SK-N-SH (cell line): ENCODE results near the gene IPPK. TPM values are rescaled to one million over a fixed set of nuclear protein-coding genes. Genes with fewer than 3 reads are reported as not detected.

Source experiments
- CTCF ChIA-PET: fragments of 300-600, 350-600 bp; formaldehyde crosslinking; extraction: SDS; loops from one replicate; lab custom pipeline; 2021; lab: Yijun Ruan, JAX
- POLR2A ChIA-PET: fragments of 350-600 bp; sonication (Branson Sonifier 250); formaldehyde crosslinking; extraction: SDS; loops from one replicate; lab custom pipeline; 2020; ENCODE audit warnings: antibody characterized with exemption, inconsistent platforms; lab: Yijun Ruan, JAX
- DNase-seq: peaks from one replicate; pipeline ENCODE4 v3.0.0; 2012
- H2AFZ ChIP-seq: fragments of 200-600 bp; sonication (generic); 2 replicates; pipeline ENCODE4 v1.8.1; 2016; ENCODE audit warnings: antibody characterized with exemption, mild to moderate bottlenecking, low read depth
- H3F3A ChIP-seq: fragments of 200-600 bp; sonication (generic); replicated peaks from 2 replicates; pipeline ENCODE3; 2016; ENCODE audit warnings: antibody characterized with exemption, mild to moderate bottlenecking; ENCODE audit not compliant: insufficient read depth
- H3K27ac ChIP-seq, 2 experiments: fragments of 200-500 bp in 1 of 2; fragments of 200-600 bp in 1 of 2; sonication (Bioruptor generic) in 1 of 2; sonication (generic), shearing (Covaris generic) in 1 of 2; 2 replicates each; pipeline versions ENCODE4 v1.5.1 to v1.6.1; 2014 to 2016; ENCODE audit warnings: low read depth in 2 of 2, inconsistent platforms in 1 of 2, low read length in 1 of 2, mild to moderate bottlenecking in 1 of 2, mixed read lengths in 1 of 2
- H3K27me3 ChIP-seq: fragments of 200-600 bp; sonication (generic), shearing (Covaris generic); 2 replicates; pipeline ENCODE4 v1.6.1; 2016; ENCODE audit warnings: mixed run types; ENCODE audit not compliant: insufficient read depth
- H3K36me3 ChIP-seq, 2 experiments: fragments of 200-500 bp in 1 of 2; fragments of 200-600 bp in 1 of 2; sonication (Bioruptor generic) in 1 of 2; sonication (generic) in 1 of 2; replicated peaks in 1 of 2; 2 replicates each; pipeline versions ENCODE3 to v1.5.1; 2014 to 2016; ENCODE audit warnings: low read length in 1 of 2, mild to moderate bottlenecking in 1 of 2; ENCODE audit not compliant: insufficient read depth in 2 of 2, control insufficient read depth in 1 of 2
- H3K4me1 ChIP-seq, 2 experiments: fragments of 200-500 bp in 1 of 2; fragments of 200-600 bp in 1 of 2; sonication (Bioruptor generic) in 1 of 2; sonication (generic), shearing (Covaris generic) in 1 of 2; 2 replicates each; pipeline versions ENCODE4 v1.5.1 to v1.6.1; 2014 to 2016; ENCODE audit warnings: low read depth in 1 of 2, low read length in 1 of 2, mixed run types in 1 of 2; ENCODE audit not compliant: insufficient read depth in 2 of 2, control insufficient read depth in 1 of 2
- H3K4me2 ChIP-seq: fragments of 200-600 bp; sonication (generic), shearing (Covaris generic); 2 replicates; pipeline ENCODE4 v1.6.1; 2017; ENCODE audit warnings: mixed run types
- H3K4me3 ChIP-seq, 2 experiments: fragments of 200-500 bp in 1 of 2; fragments of 200-600 bp in 1 of 2; sonication (Bioruptor generic) in 1 of 2; sonication (generic), shearing (Covaris generic) in 1 of 2; 2 replicates each; pipeline versions ENCODE4 v1.5.1 to v1.8.1; 2014 to 2016; ENCODE audit warnings: low read depth in 2 of 2, inconsistent platforms in 1 of 2, low read length in 1 of 2, mild to moderate bottlenecking in 1 of 2, mixed read lengths in 1 of 2, moderate library complexity in 1 of 2
- H3K79me2 ChIP-seq: fragments of 200-600 bp; sonication (generic); 2 replicates; pipeline ENCODE4 v1.8.1; 2017; ENCODE audit warnings: mild to moderate bottlenecking; ENCODE audit not compliant: insufficient read depth
- H3K9ac ChIP-seq: fragments of 200-600 bp; sonication (generic); 2 replicates; pipeline ENCODE4 v1.6.1; 2017; ENCODE audit warnings: mixed run types
- H3K9me2 ChIP-seq: fragments of 200-600 bp; sonication (generic); 2 replicates; pipeline ENCODE4 v1.6.1; 2017; ENCODE audit warnings: mixed run types
- H3K9me3 ChIP-seq: fragments of 200-600 bp; sonication (generic); 2 replicates; pipeline ENCODE4 v1.6.1; 2017; ENCODE audit warnings: mixed run types, mild to moderate bottlenecking, moderate library complexity
- H4K20me1 ChIP-seq: fragments of 200-600 bp; sonication (generic); 2 replicates; pipeline ENCODE4 v1.6.1; 2017; ENCODE audit warnings: mild to moderate bottlenecking, mixed run types; ENCODE audit not compliant: insufficient read depth
- CHD2 ChIP-seq: fragments of 150-350 bp; IDR thresholded peaks from 2 replicates; pipeline ENCODE4 v1.6.1; 2018; ENCODE audit warnings: low read length; ENCODE audit not compliant: partially characterized antibody
- ELF1 ChIP-seq: IDR thresholded peaks from 2 replicates; pipeline ENCODE4 v1.4.0; 2012
- EP300 ChIP-seq, 2 experiments: IDR thresholded peaks; 2 replicates each; pipeline versions ENCODE4 v1.4.0 to v1.6.1; 2012; ENCODE audit warnings: borderline replicate concordance in 1 of 2, low read depth in 1 of 2, low read length in 1 of 2
- GATA2 ChIP-seq: sonication (generic); formaldehyde crosslinking; IDR thresholded peaks from 2 replicates; pipeline ENCODE4 v1.5.0; 2020; ENCODE audit warnings: mild to moderate bottlenecking, missing genetic modification reagents
- NFIC ChIP-seq: IDR thresholded peaks from 2 replicates; pipeline ENCODE4 v1.4.0; 2012; ENCODE audit warnings: borderline replicate concordance
- POLR2AphosphoS5 ChIP-seq: IDR thresholded peaks from 2 replicates; pipeline ENCODE4 v1.6.1; 2012; ENCODE audit warnings: low read depth, low read length
- RCOR1 ChIP-seq: fragments of 150-350 bp; IDR thresholded peaks from 2 replicates; pipeline ENCODE4 v1.6.1; 2017; ENCODE audit warnings: antibody characterized with exemption, low read length
- RFX5 ChIP-seq: IDR thresholded peaks from 2 replicates; pipeline ENCODE4 v1.6.1; 2012; ENCODE audit warnings: mild to moderate bottlenecking, improper control_type of control experiment, low read length
- SIN3A ChIP-seq: IDR thresholded peaks from 2 replicates; pipeline ENCODE4 v1.6.1; 2012; ENCODE audit warnings: low read depth, mild to moderate bottlenecking, low read length, moderate library complexity, borderline replicate concordance
- SMC3 ChIP-seq: IDR thresholded peaks from 2 replicates; pipeline ENCODE4 v1.6.1; 2012; ENCODE audit warnings: low read depth, low read length, improper control_type of control experiment
- TAF1 ChIP-seq: IDR thresholded peaks from 2 replicates; pipeline ENCODE4 v1.6.1; 2012; ENCODE audit warnings: low read depth, mild to moderate bottlenecking, low read length, moderate library complexity, borderline replicate concordance
- TCF12 ChIP-seq: IDR thresholded peaks from 2 replicates; pipeline ENCODE4 v1.4.0; 2012
- TEAD4 ChIP-seq: IDR thresholded peaks from 2 replicates; pipeline ENCODE4 v1.4.0; 2012; ENCODE audit warnings: mild to moderate bottlenecking, borderline replicate concordance; ENCODE audit not compliant: insufficient read depth
- YY1 ChIP-seq: IDR thresholded peaks from 2 replicates; pipeline ENCODE4 v1.4.0; 2012; ENCODE audit warnings: low read depth, mild to moderate bottlenecking
- WGBS: methylation state at CpG from one replicate; pipeline ENCODE4 v1.1.6; 2017; ENCODE audit warnings: low lambda C conversion rate; 5-methylcytosine and 5-hydroxymethylcytosine counted together
- polyA plus RNA-seq, 3 experiments: library from polyadenylated mRNA; depleted of rRNA; stranded (reverse); fragments of >200 nt; gene quantifications; 2 replicates each; pipeline ENCODE4 v1.2.3, GENCODE V29; 2012
- TF ChIP-seq, protein P1 (sequence below): fragments of 150-350 bp; IDR thresholded peaks from 2 replicates; pipeline ENCODE4 v1.6.1; 2016; ENCODE audit warnings: mild to moderate bottlenecking, low read depth, low read length
- TF ChIP-seq, protein P2 (sequence below): fragments of 200-600 bp; sonication (generic); IDR thresholded peaks from 2 replicates; pipeline ENCODE4 v1.6.1; 2017; ENCODE audit warnings: antibody characterized with exemption, mild to moderate bottlenecking, moderate library complexity
- TF ChIP-seq, protein P3 (sequence below): IDR thresholded peaks from 2 replicates; pipeline ENCODE4; 2012
- TF ChIP-seq, protein P4 (sequence below): IDR thresholded peaks from 2 replicates; pipeline ENCODE4 v1.6.1; 2012; ENCODE audit warnings: mild to moderate bottlenecking, low read depth, low read length, moderate library complexity

The IPPK gene
- polyA plus RNA-seq, 1 of the 3 experiments (the other 2 are of a cell fraction) = 16.5 TPM

DNA sequence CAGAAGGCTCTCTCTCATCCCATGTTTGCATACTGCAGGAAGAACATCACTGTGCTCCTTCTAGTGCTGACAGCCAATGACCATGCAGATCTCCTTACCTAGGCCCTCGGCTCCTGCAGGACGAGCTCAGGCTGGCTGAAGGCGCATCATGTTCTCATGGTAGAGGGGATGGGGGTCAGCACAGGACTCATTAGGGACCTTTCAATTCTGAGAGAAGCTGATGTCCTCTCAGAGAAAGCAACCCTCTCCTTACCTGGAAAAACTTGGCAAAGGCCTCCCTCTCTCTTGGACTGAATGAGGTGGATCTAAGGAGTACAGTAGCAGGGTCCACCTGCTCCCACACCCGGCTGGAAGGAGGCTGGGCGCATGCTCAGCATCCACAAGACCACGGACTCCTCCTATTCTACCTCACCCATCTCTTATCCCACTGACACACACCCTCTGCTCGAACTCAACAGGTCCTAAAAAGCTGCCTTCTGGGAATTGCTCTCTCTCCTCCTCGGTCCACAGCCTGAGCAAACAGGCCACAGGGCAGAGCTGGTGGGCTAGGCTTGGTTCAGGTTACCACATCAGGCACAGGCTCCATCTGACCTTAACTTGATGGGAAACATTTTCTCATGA, 2.9 kb downstream of the IPPK start:
- no peak overlapping the region; a peak in 1 of 4 replicates for H3K27ac ChIP-seq
- ChIA-PET CTCF (interaction anchor here (1.4 kb wide), 1 partner anchor 13 kb away, joined by 3 read pairs; no protein-coding TSS in a partner anchor), POLR2A (interaction anchor here (0.8 kb wide), 1 partner anchor 339 kb away, joined by 3 read pairs; no protein-coding TSS in a partner anchor)
- H2AFZ ChIP-seq = no peak overlapping the region
- no peak for DNase-seq
- no peaks in the 10 kb centered on the region for H3K27me3 ChIP-seq
- no peaks in the 10 kb centered on the region for H3K9me2 ChIP-seq
- WGBS = 98% methylated on average over 8 of the region's 8 CpGs
- no peak overlapping the region for H3K4me2 ChIP-seq
- H3K9me3 ChIP-seq = no peaks in the 10 kb centered on the region
- no peak overlapping the region for H3K4me3 ChIP-seq
- H4K20me1 ChIP-seq = peaks cover 30% of the 10 kb centered on the region
- peaks cover 0 to 27% of the 10 kb centered on the region in 2 experiments; a peak in 2 of 4 replicates for H3K4me1 ChIP-seq
- peaks cover 15% of the 10 kb centered on the region for H3F3A ChIP-seq
- peaks cover 3 to 28% of the 10 kb centered on the region in 2 experiments for H3K36me3 ChIP-seq
- TF ChIP-seq TEAD4 (no peak), RCOR1 (no peak), ELF1 (no peak), RFX5 (no peak), POLR2AphosphoS5 (no peak), CHD2 (no peak), YY1 (no peak), TAF1 (no peak), EP300 (IDR thresholded peaks at IDR 0.05; ENCODE audit: borderline replicate concordance in 1 of 2, low read depth in 1 of 2, low read length in 1 of 2) (no peak), NFIC (no peak), SMC3 (no peak), GATA2 (CRISPR knock-in tag) (no peak)
- TF ChIP-seq, protein P1, sequence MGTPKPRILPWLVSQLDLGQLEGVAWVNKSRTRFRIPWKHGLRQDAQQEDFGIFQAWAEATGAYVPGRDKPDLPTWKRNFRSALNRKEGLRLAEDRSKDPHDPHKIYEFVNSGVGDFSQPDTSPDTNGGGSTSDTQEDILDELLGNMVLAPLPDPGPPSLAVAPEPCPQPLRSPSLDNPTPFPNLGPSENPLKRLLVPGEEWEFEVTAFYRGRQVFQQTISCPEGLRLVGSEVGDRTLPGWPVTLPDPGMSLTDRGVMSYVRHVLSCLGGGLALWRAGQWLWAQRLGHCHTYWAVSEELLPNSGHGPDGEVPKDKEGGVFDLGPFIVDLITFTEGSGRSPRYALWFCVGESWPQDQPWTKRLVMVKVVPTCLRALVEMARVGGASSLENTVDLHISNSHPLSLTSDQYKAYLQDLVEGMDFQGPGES = no peak
- H3K9ac ChIP-seq = no peak overlapping the region
- peaks cover 90% of the 10 kb centered on the region for H3K79me2 ChIP-seq

DNA sequence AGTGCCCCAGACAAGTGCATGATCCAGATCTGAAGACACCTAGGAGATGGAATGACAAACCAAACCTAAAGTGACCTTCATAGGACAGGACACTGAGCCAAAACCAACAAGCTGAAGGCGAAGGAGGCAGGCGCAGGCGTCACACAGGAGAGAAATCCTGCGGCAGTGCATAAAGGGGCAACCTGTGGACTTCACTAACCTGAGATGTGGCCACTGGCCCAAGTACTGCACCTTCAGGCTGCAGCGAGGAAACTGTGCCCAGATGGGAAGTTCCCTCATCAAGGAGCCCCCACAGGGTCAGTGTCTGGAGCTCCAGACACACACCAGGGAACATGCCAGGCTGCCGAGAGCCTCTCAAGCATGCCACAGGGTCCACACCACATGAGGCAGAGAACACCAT, 3.7 kb downstream of the IPPK start:
- peaks cover 3 to 28% of the 10 kb centered on the region in 2 experiments for H3K36me3 ChIP-seq
- H3K9ac ChIP-seq = no peak overlapping the region
- POLR2A ChIA-PET = no interaction called here
- peaks cover 0 to 26% of the 10 kb centered on the region in 2 experiments; a peak in 3 of 4 replicates for H3K4me1 ChIP-seq
- H3K9me2 ChIP-seq = no peaks in the 10 kb centered on the region
- peaks cover 10% of the 10 kb centered on the region for H3F3A ChIP-seq
- peaks cover 38% of the 10 kb centered on the region for H4K20me1 ChIP-seq
- WGBS = 94% methylated on average over 5 of the region's 6 CpGs
- H3K79me2 ChIP-seq = peaks cover 97% of the 10 kb centered on the region
- no peaks in the 10 kb centered on the region for H3K9me3 ChIP-seq
- no peak overlapping the region; a peak in 1 of 4 replicates for H3K27ac ChIP-seq
- no peak overlapping the region for H3K4me3 ChIP-seq
- H2AFZ ChIP-seq = no peak overlapping the region
- no peaks in the 10 kb centered on the region for H3K27me3 ChIP-seq
- no peak for DNase-seq
- CTCF ChIA-PET = interaction anchor here (1.4 kb wide), 1 partner anchor 12 kb away, joined by 3 read pairs; no protein-coding TSS in a partner anchor
- no peak overlapping the region for H3K4me2 ChIP-seq
- TF ChIP-seq, protein P2, sequence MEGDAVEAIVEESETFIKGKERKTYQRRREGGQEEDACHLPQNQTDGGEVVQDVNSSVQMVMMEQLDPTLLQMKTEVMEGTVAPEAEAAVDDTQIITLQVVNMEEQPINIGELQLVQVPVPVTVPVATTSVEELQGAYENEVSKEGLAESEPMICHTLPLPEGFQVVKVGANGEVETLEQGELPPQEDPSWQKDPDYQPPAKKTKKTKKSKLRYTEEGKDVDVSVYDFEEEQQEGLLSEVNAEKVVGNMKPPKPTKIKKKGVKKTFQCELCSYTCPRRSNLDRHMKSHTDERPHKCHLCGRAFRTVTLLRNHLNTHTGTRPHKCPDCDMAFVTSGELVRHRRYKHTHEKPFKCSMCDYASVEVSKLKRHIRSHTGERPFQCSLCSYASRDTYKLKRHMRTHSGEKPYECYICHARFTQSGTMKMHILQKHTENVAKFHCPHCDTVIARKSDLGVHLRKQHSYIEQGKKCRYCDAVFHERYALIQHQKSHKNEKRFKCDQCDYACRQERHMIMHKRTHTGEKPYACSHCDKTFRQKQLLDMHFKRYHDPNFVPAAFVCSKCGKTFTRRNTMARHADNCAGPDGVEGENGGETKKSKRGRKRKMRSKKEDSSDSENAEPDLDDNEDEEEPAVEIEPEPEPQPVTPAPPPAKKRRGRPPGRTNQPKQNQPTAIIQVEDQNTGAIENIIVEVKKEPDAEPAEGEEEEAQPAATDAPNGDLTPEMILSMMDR = no peak
- TF ChIP-seq SIN3A = no peak
- TF ChIP-seq, protein P3, sequence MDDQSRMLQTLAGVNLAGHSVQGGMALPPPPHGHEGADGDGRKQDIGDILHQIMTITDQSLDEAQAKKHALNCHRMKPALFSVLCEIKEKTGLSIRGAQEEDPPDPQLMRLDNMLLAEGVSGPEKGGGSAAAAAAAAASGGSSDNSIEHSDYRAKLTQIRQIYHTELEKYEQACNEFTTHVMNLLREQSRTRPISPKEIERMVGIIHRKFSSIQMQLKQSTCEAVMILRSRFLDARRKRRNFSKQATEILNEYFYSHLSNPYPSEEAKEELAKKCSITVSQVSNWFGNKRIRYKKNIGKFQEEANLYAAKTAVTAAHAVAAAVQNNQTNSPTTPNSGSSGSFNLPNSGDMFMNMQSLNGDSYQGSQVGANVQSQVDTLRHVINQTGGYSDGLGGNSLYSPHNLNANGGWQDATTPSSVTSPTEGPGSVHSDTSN = no peak
- TF ChIP-seq TCF12 = no peak
- TF ChIP-seq, protein P4, sequence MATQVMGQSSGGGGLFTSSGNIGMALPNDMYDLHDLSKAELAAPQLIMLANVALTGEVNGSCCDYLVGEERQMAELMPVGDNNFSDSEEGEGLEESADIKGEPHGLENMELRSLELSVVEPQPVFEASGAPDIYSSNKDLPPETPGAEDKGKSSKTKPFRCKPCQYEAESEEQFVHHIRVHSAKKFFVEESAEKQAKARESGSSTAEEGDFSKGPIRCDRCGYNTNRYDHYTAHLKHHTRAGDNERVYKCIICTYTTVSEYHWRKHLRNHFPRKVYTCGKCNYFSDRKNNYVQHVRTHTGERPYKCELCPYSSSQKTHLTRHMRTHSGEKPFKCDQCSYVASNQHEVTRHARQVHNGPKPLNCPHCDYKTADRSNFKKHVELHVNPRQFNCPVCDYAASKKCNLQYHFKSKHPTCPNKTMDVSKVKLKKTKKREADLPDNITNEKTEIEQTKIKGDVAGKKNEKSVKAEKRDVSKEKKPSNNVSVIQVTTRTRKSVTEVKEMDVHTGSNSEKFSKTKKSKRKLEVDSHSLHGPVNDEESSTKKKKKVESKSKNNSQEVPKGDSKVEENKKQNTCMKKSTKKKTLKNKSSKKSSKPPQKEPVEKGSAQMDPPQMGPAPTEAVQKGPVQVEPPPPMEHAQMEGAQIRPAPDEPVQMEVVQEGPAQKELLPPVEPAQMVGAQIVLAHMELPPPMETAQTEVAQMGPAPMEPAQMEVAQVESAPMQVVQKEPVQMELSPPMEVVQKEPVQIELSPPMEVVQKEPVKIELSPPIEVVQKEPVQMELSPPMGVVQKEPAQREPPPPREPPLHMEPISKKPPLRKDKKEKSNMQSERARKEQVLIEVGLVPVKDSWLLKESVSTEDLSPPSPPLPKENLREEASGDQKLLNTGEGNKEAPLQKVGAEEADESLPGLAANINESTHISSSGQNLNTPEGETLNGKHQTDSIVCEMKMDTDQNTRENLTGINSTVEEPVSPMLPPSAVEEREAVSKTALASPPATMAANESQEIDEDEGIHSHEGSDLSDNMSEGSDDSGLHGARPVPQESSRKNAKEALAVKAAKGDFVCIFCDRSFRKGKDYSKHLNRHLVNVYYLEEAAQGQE = no peak
